Measurements from ENCODE around the gene CDH4. TPM values are rescaled to one million over a fixed set of nuclear protein-coding genes. Genes with fewer than 3 reads are reported as not detected.

Gene CDH4
- total and polyA plus RNA-seq, 11 donors, result 0.04 to 0.54 (median 0.08) TPM; not detected in 1

DNA sequence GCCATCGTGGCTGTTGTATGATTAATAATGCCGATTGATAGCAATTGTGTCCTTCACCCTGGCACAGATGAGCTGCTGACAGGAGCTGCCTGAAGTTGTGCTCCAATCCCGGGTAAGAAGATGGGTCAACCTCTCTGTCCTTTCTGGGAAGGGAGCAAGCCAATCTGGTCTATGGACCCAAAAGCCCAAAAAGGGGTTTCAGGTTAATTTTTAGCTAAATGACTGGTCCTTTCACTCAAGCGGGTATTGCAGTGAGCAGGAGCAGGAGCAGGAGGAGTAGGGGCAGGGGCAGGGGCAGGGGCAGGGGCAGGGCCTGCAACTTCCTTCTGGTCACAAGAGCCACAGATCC is 648.9 kb downstream of the CDH4 start:
- no peak for TF ChIP-seq POLR2A (IDR thresholded peaks at IDR 0.05)
- TF ChIP-seq, protein P1, sequence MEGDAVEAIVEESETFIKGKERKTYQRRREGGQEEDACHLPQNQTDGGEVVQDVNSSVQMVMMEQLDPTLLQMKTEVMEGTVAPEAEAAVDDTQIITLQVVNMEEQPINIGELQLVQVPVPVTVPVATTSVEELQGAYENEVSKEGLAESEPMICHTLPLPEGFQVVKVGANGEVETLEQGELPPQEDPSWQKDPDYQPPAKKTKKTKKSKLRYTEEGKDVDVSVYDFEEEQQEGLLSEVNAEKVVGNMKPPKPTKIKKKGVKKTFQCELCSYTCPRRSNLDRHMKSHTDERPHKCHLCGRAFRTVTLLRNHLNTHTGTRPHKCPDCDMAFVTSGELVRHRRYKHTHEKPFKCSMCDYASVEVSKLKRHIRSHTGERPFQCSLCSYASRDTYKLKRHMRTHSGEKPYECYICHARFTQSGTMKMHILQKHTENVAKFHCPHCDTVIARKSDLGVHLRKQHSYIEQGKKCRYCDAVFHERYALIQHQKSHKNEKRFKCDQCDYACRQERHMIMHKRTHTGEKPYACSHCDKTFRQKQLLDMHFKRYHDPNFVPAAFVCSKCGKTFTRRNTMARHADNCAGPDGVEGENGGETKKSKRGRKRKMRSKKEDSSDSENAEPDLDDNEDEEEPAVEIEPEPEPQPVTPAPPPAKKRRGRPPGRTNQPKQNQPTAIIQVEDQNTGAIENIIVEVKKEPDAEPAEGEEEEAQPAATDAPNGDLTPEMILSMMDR (IDR thresholded peaks at IDR 0.05), result no peak

DNA sequence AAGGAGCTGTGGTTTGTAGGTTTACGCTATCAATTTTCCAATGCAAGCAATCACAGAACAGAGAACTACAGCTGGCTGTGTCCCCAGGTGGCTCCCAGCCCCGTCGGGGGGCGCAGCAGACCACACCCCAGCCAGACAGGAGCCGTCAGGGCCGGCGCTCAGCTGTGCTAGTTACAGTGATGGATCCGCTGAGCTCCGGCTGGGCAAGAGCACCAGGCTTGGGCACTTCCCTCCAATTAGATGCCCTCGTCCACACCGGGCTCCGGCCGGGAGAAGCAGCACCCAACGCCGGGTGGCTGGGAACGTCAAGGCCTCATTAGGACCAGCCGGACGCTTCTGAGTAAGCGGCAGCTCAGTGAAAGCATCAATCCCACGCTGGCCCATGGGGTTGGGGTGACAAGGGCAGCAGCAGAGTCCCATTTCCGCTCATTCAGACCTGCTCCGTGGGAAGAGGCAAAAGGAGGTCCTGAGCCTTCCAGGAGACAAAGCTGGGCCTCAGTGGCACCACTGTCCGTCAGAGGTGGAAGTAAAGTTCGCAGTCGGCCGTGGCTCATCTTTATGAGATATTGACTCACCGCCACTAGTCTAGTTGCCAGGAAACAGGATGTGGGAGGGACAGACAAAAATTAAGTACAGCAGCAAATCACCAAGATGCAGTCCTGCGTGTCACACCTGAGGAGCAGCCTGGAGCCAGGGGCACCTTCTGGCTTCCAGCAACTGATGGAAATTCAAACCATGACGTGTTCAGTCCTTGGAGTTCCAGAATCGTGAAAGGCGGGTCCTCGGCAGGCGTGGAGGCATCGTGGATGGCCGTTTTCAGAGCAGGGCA is 649.5 kb downstream of the CDH4 start:
- Histone ChIP-seq H3K27ac (no peak overlapping the region), H3K36me3 (no peaks in the 10 kb centered on the region), H3K9me3 (no peaks in the 10 kb centered on the region), H3K4me1 (no peaks in the 10 kb centered on the region), H3K4me3 (no peak overlapping the region), H3K27me3 (peaks cover 0 to 25% (median 0%) of the 10 kb centered on the region in 9 donors)
- no peak for TF ChIP-seq POLR2A (IDR thresholded peaks at IDR 0.05)
- TF ChIP-seq, protein P1 (IDR thresholded peaks at IDR 0.05), result no peak
- intact Hi-C loops (cut with DNase I), result no loop called here
- DNase-seq (peak in 1 of 5 donors; percentile 32), ATAC-seq (no peak)
- WGBS, 4 donors, result 71 to 75% (median 74%) methylated on average over 14 to 35 of the region's 35 CpGs

More for the DNA sequence above, 648.9 kb downstream of the CDH4 start:
- no peak overlapping the region for H3K4me3 ChIP-seq
- intact Hi-C loops (cut with DNase I), result no loop called here
- no peak overlapping the region for H3K27ac ChIP-seq
- 71 to 85% (median 78%) methylated on average over 4 of the region's 4 CpGs for WGBS, 4 donors
- H3K27me3 ChIP-seq, result peaks cover 0 to 28% (median 0%) of the 10 kb centered on the region in 9 donors
- DNase-seq (no peak), ATAC-seq (no peak)
- no peaks in the 10 kb centered on the region for H3K4me1 ChIP-seq
- H3K9me3 ChIP-seq, result no peaks in the 10 kb centered on the region
- H3K36me3 ChIP-seq, result no peaks in the 10 kb centered on the region

DNA sequence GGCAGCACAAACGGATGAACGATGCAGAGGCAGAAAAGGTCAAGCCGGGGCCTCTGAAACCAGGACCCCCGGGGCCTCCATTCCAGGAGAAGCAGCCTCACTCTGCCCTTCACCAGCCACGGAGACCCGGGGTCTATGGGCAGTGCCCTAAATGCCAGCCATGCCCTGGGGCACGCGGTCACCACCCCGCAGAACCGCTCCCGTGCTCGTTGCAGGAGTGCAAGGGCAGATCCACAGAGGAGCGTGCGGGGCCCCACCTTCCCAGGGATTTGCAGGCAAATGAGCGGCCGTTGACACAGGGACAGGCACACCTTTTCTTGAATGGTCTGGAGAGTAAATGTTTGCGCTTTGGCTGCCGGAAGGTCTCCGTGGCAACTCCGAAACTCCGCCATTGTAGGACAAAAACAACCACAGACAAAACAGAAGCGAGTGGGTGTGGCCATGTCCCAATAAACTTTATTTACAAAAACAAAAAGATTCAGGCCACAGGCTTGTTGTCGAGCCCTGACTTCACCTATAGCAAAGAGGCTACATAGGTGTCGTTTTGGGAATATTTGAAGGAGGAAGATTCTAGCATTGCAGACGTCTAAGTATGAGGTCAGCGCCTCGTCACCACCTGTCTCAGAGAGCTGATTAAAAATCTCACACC is 650.3 kb downstream of the CDH4 start:
- 85 to 89% (median 87%) methylated on average over 25 to 27 of the region's 27 CpGs for WGBS, 4 donors
- H3K4me3 ChIP-seq, result no peak overlapping the region
- no peaks in the 10 kb centered on the region for H3K9me3 ChIP-seq
- TF ChIP-seq POLR2A (IDR thresholded peaks at IDR 0.05), result no peak
- TF ChIP-seq, protein P1 (IDR thresholded peaks at IDR 0.05), result no peak
- no peaks in the 10 kb centered on the region for H3K4me1 ChIP-seq
- ATAC-seq, result no peak
- peaks cover 0 to 23% (median 0%) of the 10 kb centered on the region in 9 donors for H3K27me3 ChIP-seq
- no peaks in the 10 kb centered on the region for H3K36me3 ChIP-seq
- no peak overlapping the region for H3K27ac ChIP-seq
- intact Hi-C loops (cut with DNase I), result no loop called here
- peak in 1 of 5 donors; percentile 33 for DNase-seq

DNA sequence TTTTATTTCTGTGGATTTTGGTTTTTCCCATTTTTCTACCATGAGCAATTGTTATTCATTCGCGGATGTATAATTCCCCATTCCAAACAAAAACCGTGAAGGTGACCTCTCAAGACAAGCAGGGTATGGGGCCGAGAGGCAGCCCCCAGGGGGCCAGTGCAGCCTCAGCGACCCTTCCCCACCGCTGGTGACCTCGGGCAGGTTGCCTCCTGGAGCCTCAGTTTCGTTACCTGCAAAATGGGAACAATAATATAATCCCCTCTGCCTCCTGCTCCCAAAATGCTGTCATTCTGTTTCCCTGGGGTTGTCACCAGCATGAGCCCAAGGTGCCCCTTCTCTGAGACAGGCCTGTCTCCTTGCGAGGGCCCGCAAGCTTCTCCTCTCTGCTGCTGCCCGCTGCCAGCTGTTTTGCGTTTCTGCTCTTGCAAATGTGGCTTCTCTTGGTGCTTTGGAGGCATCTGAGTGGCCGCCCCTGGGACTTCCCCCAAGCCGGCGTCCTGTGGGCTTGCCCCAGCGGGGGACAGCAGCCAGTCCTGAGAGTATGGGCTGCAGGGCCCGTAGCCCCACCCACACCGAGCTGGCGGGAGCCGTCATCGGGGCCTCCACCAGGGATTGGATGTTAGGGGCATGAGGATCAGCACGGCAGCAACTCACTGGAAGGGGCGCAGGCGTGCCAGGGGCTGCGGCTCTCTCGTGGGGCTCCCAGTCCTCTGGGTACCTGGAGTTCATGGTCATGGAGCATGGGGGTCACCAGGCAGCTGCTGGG is 651.7 kb downstream of the CDH4 start:
- ATAC-seq (no peak), DNase-seq (peak in 1 of 5 donors; percentile 55)
- Histone ChIP-seq H3K4me3 (no peak overlapping the region), H3K9me3 (no peaks in the 10 kb centered on the region), H3K4me1 (no peaks in the 10 kb centered on the region), H3K27me3 (peaks cover 0 to 19% (median 0%) of the 10 kb centered on the region in 9 donors), H3K27ac (no peak overlapping the region), H3K36me3 (no peaks in the 10 kb centered on the region)
- no peak for TF ChIP-seq POLR2A (IDR thresholded peaks at IDR 0.05)
- TF ChIP-seq, protein P1 (IDR thresholded peaks at IDR 0.05), result no peak
- WGBS, 4 donors, result 76 to 84% (median 78%) methylated on average over 24 to 26 of the region's 26 CpGs
- intact Hi-C loops (cut with DNase I), result no loop called here
